GM11168 (cell line): ENCODE results near the gene BBS2.

Source experiments
- in situ Hi-C: fragments of 300-500 bp; cut with MboI; formaldehyde crosslinking; loops from one replicate; pipeline ENCODE4 v1.12.0; 2022; ENCODE audit warnings: low sequenced_read_pairs; ENCODE audit not compliant: unreplicated experiment

The BBS2 gene, protein sequence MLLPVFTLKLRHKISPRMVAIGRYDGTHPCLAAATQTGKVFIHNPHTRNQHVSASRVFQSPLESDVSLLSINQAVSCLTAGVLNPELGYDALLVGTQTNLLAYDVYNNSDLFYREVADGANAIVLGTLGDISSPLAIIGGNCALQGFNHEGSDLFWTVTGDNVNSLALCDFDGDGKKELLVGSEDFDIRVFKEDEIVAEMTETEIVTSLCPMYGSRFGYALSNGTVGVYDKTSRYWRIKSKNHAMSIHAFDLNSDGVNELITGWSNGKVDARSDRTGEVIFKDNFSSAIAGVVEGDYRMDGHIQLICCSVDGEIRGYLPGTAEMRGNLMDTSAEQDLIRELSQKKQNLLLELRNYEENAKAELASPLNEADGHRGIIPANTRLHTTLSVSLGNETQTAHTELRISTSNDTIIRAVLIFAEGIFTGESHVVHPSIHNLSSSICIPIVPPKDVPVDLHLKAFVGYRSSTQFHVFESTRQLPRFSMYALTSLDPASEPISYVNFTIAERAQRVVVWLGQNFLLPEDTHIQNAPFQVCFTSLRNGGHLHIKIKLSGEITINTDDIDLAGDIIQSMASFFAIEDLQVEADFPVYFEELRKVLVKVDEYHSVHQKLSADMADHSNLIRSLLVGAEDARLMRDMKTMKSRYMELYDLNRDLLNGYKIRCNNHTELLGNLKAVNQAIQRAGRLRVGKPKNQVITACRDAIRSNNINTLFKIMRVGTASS

DNA sequence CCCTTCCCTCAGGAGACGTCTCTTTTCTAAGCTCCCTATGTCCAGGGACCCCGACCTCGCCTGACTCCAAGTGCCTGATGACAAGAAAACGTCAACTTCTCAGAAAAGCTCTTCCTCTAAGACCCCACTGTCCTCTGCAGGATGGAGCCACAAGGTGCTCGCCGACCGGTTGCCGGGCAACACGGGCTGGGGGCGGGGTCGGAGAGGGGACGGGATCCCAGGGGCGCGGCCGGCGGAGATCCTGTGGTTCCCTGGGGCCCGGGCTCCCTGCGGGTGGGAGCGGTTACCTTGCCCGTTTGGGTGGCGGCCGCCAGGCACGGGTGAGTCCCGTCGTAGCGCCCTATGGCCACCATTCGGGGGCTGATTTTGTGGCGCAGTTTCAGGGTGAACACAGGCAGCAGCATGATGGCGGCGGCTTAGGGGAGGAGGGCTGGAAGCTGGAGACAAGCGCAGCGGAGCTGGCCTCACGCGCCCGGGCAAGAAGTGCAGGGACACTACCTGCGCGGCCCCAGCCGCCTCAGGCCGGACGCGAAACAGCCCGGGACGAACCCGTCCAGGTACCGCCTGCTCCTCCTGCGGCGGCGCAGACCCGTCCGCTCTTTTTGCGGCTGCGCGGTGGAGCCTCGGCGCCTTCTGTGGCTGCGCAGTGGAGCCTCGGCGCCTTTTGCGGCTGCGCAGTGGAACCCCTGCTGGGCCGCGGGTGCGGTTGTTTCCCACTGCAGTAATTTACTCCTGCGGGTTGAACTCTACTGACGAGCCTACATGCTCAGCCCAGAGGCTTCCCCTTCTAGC, at the start of gene BBS2:
BBS2 (minus strand) TSS at position 566 of the 792 bp plus-strand sequence; CDS start at position 404, 162 bp downstream.
- in situ Hi-C loops, result no loop called here

GRCh38 chr16:56564793-56565477, 45.1 kb upstream of the BBS2 start, which contains the start of gene MT4:
Gene MT4 (plus strand): TSS chr16:56565073. CDS start chr16:56565129, 56 bp downstream.
- in situ Hi-C loops, result no loop called here

DNA sequence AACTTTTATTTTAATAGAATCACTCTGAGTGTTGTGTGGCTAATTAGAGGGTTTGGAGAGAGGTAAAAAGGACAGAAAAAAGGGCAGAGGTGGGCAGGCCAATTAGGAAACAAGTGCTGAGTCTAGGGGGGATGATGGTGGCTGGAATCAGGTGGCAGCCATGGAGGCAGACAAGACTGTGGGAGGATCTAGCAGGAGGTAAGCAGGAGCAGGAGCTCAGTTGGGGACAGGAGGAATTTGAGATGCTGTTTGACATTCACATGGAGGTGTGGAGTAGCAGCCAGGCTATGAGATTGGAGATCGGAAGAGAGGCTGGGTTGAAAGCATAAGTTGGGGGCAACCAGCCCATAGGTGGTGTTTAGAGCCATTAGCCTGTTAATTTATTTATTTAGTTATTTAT, 41.3 kb upstream of the BBS2 start:
- in situ Hi-C loops, result no loop called here

GRCh38 chr16:56560447-56560846, 40.6 kb upstream of the BBS2 start:
- in situ Hi-C loops, result no loop called here

- in situ Hi-C loops, result no loop called here
These were observed 39.3 kb upstream of the BBS2 start for GRCh38 chr16:56559109-56559508.

GRCh38 chr16:56558024-56558747, 38.4 kb upstream of the BBS2 start:
- in situ Hi-C loops, result no loop called here

GRCh38 chr16:56554441-56554840, 34.6 kb upstream of the BBS2 start:
- in situ Hi-C loops, result no loop called here

DNA sequence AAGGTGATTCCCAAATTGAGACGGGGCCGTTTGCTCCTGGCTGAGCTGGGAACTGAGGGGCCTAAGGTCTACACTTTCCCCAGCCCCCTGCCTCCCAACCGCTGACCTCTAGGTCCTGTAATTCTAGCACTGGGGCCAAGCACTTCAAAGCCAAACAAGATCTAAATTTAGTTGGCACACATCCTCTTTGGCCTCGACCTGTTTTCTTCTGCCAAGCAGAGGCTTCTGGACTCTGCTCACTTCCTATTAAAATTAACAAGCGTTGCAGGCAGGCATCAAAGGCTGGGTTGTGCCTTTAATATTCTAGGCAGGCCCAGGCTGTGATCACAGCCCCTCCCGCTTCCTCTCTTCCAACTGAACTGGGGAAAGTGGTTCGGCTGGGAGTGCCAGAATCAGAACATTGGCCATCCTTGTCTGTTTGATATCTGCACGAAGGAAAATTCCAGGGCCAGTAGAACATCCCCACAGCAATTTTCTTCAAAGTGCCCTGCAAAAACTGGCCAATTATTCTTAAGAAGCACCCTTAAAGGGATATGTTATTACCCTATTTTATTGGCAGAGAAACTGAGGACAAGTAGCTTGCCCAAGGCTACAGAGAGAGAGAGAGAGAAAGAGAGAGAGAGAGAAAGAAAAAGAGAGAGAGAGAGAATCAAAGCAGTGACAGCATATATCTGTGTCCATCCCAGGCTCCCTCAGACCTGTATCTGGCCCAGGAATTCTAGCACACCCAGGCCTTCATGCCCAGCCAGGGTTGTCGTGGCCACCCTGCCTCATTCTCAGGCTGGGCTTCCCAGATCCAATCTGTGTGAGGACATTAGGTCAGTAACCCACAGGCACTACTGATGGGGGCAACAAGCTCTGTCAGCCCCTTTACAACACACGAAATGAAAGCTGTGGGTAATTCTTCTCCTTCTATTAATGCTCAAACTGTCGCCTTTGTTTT, 32.2 kb upstream of the BBS2 start:
- in situ Hi-C loops, result no loop called here

- in situ Hi-C loops, result no loop called here
These were observed 30.0 kb upstream of the BBS2 start for GRCh38 chr16:56549744-56550385.

GRCh38 chr16:56549161-56549560, 29.3 kb upstream of the BBS2 start:
- in situ Hi-C loops, result no loop called here

GRCh38 chr16:56547949-56548567, 28.2 kb upstream of the BBS2 start:
- in situ Hi-C loops, result no loop called here

GRCh38 chr16:56547120-56547948, 27.5 kb upstream of the BBS2 start:
- in situ Hi-C loops, result no loop called here

- in situ Hi-C loops, result no loop called here
These were observed 22.2 kb upstream of the BBS2 start for GRCh38 chr16:56542039-56542438.

- in situ Hi-C loops, result no loop called here
These were observed 19.8 kb upstream of the BBS2 start for GRCh38 chr16:56539656-56540055.

DNA sequence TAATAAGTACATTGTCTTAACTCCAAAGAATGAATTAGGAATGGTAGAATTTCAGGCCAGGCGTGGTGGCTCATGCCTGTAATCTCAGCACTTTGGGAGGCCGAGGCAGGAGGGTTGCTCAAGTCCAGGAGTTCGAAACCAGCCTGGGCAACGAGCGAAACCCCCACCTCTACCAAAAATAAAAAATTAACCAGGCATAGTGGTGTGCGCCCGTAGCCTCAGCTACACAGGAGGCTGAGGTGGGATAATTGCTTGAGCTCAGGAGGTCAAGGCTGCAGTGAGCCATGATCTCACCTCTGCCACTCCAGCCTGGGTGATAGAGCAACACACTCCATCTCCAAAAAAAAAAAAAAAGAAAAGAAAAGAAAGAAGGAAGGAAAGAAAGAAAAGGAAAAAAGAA, 18.5 kb upstream of the BBS2 start:
- in situ Hi-C loops, result no loop called here

- in situ Hi-C loops, result no loop called here
These were observed 15.1 kb upstream of the BBS2 start for GRCh38 chr16:56534847-56535383.
